H1 (cell line): ENCODE results near the gene SMTN. TPM values are rescaled to one million over a fixed set of nuclear protein-coding genes. Genes with fewer than 3 reads are reported as not detected.
A peak's percentile ranks its signal among the peaks of the same experiment; 100 is the strongest.

Source experiments
- ATF2 ChIP-seq: IDR thresholded peaks from 2 replicates; pipeline ENCODE4 v1.6.1; 2012; ENCODE audit warnings: low read length, inconsistent platforms
- CBX8 ChIP-seq: fragments of 300-800, 300-1000 bp; sonication (generic); IDR thresholded peaks from 2 replicates; pipeline ENCODE4 v1.7.1; 2016; ENCODE audit warnings: low read depth, low read length, borderline replicate concordance
- CTBP2 ChIP-seq: IDR thresholded peaks from 2 replicates; pipeline ENCODE4 v1.7.0; 2011; ENCODE audit warnings: borderline replicate concordance, mild to moderate bottlenecking, moderate library complexity, mixed read lengths, low read length; ENCODE audit not compliant: insufficient read depth, insufficient read length
- EP300 ChIP-seq, 2 experiments: IDR thresholded peaks; 1 replicate in 1 of 2; 2 replicates in 1 of 2; pipeline ENCODE4 v1.6.1; 2011 to 2012; ENCODE audit warnings: low read depth in 2 of 2, low read length in 2 of 2, mild to moderate bottlenecking in 2 of 2, borderline replicate concordance in 1 of 2, inconsistent platforms in 1 of 2, moderate library complexity in 1 of 2
- TAF1 ChIP-seq: IDR thresholded peaks from 2 replicates; pipeline ENCODE4 v1.6.1; 2011; ENCODE audit warnings: mild to moderate bottlenecking, low read depth, low read length
- TEAD4 ChIP-seq: IDR thresholded peaks from 2 replicates; pipeline ENCODE4 v1.6.1; 2012; ENCODE audit warnings: low read depth, low read length, inconsistent platforms, mixed read lengths
- YY1 ChIP-seq: IDR thresholded peaks from 2 replicates; pipeline ENCODE4 v1.6.1; 2011; ENCODE audit warnings: low read depth, mild to moderate bottlenecking, low read length
- polyA plus RNA-seq, 7 experiments: library from polyadenylated mRNA; depleted of rRNA in 3 of 7; stranded (reverse) in 5 of 7; unstranded in 2 of 7; fragments of >200 nt in 5 of 7; fragments of 200-250 nt in 2 of 7; gene quantifications; 1 replicate in 5 of 7; 2 replicates in 1 of 7; 4 replicates in 1 of 7; pipeline versions ENCODE4 v1.2.1 to v1.2.3, GENCODE V29; 2011 to 2013; ENCODE audit warnings: missing spikeins in 2 of 7, mixed read lengths in 2 of 7
- total RNA-seq: library from RNA; stranded (reverse); fragmentation: NEBNext Ultra II Directional; extraction: Animal tissue kit (Norgen Biotek cat#: 25700); gene quantifications from 2 replicates; pipeline ENCODE4 v1.2.1, GENCODE V29; 2021
- TF ChIP-seq, protein P1 (sequence below): fragments of 300-600 bp; sonication (generic); IDR thresholded peaks from 2 replicates; pipeline ENCODE4 v1.7.1; 2012; ENCODE audit warnings: low read length, moderate library complexity, mild to moderate bottlenecking, inconsistent platforms; ENCODE audit not compliant: insufficient replicate concordance

Gene SMTN
- total and polyA plus RNA-seq, 2 of the 8 experiments (the other 6 are each of a cell fraction or from before 2014, with no cell fraction given): 12.3 to 20.8 TPM

DNA sequence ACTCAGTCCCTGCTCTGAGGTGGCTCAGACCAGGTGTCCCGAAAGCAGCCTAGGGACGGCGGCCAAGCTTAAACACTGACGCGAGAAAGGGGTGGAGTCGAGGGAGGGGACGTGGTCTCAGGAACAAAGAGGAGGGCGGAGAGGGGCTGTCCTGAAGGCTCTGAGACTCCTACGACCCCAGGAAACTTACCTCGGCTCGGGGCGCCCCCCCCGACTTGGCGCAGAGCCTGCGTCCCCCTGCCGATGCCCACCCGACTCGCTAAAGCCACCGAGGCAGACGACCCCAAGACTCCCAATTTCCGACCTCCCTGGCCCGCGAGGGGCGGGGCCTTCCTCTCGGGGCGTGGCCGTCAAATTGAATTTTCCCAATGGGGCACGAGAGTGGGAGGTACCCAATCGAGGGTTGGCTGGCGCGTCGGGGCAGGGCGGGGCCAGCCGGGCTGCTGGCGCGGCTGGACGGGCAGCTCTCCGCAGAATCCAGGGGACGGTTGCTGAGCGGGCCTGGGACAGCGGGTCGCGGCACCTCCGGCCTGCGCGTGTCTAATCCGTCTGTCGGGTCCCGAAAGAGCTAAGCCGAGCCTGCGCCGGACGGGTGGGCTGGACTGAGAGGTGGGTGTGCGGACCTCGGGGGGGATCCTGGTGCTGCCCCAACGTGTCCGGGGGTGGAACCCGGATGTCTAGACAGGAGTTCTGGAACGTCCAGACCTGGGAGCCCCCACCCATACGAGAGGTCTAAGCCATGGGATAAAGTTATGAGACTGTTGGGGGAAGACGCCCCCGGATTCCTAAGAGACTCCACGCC, at the start of gene SMTN (continued):
- TF ChIP-seq, protein P1, sequence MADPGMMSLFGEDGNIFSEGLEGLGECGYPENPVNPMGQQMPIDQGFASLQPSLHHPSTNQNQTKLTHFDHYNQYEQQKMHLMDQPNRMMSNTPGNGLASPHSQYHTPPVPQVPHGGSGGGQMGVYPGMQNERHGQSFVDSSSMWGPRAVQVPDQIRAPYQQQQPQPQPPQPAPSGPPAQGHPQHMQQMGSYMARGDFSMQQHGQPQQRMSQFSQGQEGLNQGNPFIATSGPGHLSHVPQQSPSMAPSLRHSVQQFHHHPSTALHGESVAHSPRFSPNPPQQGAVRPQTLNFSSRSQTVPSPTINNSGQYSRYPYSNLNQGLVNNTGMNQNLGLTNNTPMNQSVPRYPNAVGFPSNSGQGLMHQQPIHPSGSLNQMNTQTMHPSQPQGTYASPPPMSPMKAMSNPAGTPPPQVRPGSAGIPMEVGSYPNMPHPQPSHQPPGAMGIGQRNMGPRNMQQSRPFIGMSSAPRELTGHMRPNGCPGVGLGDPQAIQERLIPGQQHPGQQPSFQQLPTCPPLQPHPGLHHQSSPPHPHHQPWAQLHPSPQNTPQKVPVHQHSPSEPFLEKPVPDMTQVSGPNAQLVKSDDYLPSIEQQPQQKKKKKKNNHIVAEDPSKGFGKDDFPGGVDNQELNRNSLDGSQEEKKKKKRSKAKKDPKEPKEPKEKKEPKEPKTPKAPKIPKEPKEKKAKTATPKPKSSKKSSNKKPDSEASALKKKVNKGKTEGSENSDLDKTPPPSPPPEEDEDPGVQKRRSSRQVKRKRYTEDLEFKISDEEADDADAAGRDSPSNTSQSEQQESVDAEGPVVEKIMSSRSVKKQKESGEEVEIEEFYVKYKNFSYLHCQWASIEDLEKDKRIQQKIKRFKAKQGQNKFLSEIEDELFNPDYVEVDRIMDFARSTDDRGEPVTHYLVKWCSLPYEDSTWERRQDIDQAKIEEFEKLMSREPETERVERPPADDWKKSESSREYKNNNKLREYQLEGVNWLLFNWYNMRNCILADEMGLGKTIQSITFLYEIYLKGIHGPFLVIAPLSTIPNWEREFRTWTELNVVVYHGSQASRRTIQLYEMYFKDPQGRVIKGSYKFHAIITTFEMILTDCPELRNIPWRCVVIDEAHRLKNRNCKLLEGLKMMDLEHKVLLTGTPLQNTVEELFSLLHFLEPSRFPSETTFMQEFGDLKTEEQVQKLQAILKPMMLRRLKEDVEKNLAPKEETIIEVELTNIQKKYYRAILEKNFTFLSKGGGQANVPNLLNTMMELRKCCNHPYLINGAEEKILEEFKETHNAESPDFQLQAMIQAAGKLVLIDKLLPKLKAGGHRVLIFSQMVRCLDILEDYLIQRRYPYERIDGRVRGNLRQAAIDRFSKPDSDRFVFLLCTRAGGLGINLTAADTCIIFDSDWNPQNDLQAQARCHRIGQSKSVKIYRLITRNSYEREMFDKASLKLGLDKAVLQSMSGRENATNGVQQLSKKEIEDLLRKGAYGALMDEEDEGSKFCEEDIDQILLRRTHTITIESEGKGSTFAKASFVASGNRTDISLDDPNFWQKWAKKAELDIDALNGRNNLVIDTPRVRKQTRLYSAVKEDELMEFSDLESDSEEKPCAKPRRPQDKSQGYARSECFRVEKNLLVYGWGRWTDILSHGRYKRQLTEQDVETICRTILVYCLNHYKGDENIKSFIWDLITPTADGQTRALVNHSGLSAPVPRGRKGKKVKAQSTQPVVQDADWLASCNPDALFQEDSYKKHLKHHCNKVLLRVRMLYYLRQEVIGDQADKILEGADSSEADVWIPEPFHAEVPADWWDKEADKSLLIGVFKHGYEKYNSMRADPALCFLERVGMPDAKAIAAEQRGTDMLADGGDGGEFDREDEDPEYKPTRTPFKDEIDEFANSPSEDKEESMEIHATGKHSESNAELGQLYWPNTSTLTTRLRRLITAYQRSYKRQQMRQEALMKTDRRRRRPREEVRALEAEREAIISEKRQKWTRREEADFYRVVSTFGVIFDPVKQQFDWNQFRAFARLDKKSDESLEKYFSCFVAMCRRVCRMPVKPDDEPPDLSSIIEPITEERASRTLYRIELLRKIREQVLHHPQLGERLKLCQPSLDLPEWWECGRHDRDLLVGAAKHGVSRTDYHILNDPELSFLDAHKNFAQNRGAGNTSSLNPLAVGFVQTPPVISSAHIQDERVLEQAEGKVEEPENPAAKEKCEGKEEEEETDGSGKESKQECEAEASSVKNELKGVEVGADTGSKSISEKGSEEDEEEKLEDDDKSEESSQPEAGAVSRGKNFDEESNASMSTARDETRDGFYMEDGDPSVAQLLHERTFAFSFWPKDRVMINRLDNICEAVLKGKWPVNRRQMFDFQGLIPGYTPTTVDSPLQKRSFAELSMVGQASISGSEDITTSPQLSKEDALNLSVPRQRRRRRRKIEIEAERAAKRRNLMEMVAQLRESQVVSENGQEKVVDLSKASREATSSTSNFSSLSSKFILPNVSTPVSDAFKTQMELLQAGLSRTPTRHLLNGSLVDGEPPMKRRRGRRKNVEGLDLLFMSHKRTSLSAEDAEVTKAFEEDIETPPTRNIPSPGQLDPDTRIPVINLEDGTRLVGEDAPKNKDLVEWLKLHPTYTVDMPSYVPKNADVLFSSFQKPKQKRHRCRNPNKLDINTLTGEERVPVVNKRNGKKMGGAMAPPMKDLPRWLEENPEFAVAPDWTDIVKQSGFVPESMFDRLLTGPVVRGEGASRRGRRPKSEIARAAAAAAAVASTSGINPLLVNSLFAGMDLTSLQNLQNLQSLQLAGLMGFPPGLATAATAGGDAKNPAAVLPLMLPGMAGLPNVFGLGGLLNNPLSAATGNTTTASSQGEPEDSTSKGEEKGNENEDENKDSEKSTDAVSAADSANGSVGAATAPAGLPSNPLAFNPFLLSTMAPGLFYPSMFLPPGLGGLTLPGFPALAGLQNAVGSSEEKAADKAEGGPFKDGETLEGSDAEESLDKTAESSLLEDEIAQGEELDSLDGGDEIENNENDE: no peak
- TF ChIP-seq CBX8: no peak
- TF ChIP-seq TAF1: peak; percentile 94
- TF ChIP-seq CTBP2: no peak
- TF ChIP-seq TEAD4: no peak; the same call in 1 of the 2 replicates
- TF ChIP-seq EP300 (IDR thresholded peaks at IDR 0.05; ENCODE audit: borderline replicate concordance in 1 of 2, low read depth in 2 of 2, low read length in 2 of 2): no peak
- no peak for TF ChIP-seq YY1
- TF ChIP-seq ATF2: no peak
